Skin of body (tissue), 2 donors: Measurements from ENCODE around the gene OR10A2. TPM values are rescaled to one million over a fixed set of nuclear protein-coding genes. Genes with fewer than 3 reads are reported as not detected.
"Not testable (repeated sequence)": the region's sequence is repeated elsewhere in the genome, so short reads cannot be mapped to it uniquely, and the experiment has no call there.

Source experiments
- DNase-seq: peaks from one replicate; lab custom pipeline; 2025; lab: John Stamatoyannopoulos, UW
- total RNA-seq: library from RNA; depleted of rRNA; stranded (reverse); fragments of >200 nt; gene quantifications from one replicate; pipeline ENCODE4 v1.2.3, GENCODE V29; 2014

Gene OR10A2
- total RNA-seq, 1 donor from 2014 or later, result not detected

- not testable (repeated sequence) for DNase-seq
Measured at GRCh38 chr11:6887711-6888110, 24.9 kb downstream of the OR10A2 start.

- no peak for DNase-seq
Measured at GRCh38 chr11:6888830-6889229, 26.0 kb downstream of the OR10A2 start.

- DNase-seq, result no peak
Measured at GRCh38 chr11:6889835-6890234, 27.0 kb downstream of the OR10A2 start.

- no peak for DNase-seq
Measured at GRCh38 chr11:6892400-6892799, 29.5 kb downstream of the OR10A2 start, which contains the start of gene OR2D2. Gene OR2D2, minus strand, starts transcription at chr11:6892500. Its CDS starts 0 bp downstream, at chr11:6892500.

GRCh38 chr11:6894097-6894496 is 31.2 kb downstream of the OR10A2 start:
- no peak for DNase-seq

GRCh38 chr11:6895010-6895409 is 32.2 kb downstream of the OR10A2 start:
- DNase-seq, result no peak

GRCh38 chr11:6898911-6899310 is 36.1 kb downstream of the OR10A2 start:
- DNase-seq, result no peak

GRCh38 chr11:6900327-6900999 is 37.6 kb downstream of the OR10A2 start:
- no peak for DNase-seq

GRCh38 chr11:6904804-6905203 is 41.9 kb downstream of the OR10A2 start:
- not testable (repeated sequence) for DNase-seq

- DNase-seq, result no peak
Measured at GRCh38 chr11:6911378-6911777, 48.5 kb downstream of the OR10A2 start.

GRCh38 chr11:6911948-6912347 is 49.1 kb downstream of the OR10A2 start:
- no peak for DNase-seq

- DNase-seq, result no peak
Measured at GRCh38 chr11:6919698-6920097, 56.8 kb downstream of the OR10A2 start.

GRCh38 chr11:6920702-6921101 is 57.8 kb downstream of the OR10A2 start, which contains the start of gene OR2D3:
Gene OR2D3, plus strand, starts transcription at chr11:6921002. Its CDS starts 0 bp downstream, at chr11:6921002.
- no peak for DNase-seq

Other genes starting within 250 kb of the OR10A2 start
- gene TPP1, start 243.6 kb upstream of the OR10A2 start, total RNA-seq, result 29.9 TPM
- 29.0 TPM for gene DCHS1, start 207.2 kb upstream of the OR10A2 start, total RNA-seq
- 22.6 TPM for gene MRPL17, start 179.7 kb upstream of the OR10A2 start, total RNA-seq
- gene OR2AG2, start 91.1 kb upstream of the OR10A2 start, total RNA-seq, result 0.10 TPM
- gene OR2AG1, start 80.0 kb upstream of the OR10A2 start, total RNA-seq, result not detected
- 0.20 TPM for gene OR6A2, start 63.4 kb upstream of the OR10A2 start, total RNA-seq
- not detected for gene OR10A5, start 17.4 kb upstream of the OR10A2 start, total RNA-seq
- gene OR10A4, start 13.6 kb downstream of the OR10A2 start, total RNA-seq, result not detected
- gene OR2D2, start 29.4 kb downstream of the OR10A2 start, total RNA-seq, result not detected
- not detected for gene OR2D3, start 57.9 kb downstream of the OR10A2 start, total RNA-seq
- gene ZNF215, start 63.4 kb downstream of the OR10A2 start, total RNA-seq, result 1.6 TPM
- 4.5 TPM for gene ZNF214, start 157.3 kb downstream of the OR10A2 start, total RNA-seq
- 0.20 TPM for gene NLRP14, start 157.4 kb downstream of the OR10A2 start, total RNA-seq
- gene RBMXL2, start 225.9 kb downstream of the OR10A2 start, total RNA-seq, result not detected